Muscle layer of colon (tissue), 2 donors: ENCODE results near the gene AARS2.

Experiments
- H3K27ac ChIP-seq: one replicate; pipeline ENCODE4 v1.7.0; 2013; ENCODE audit warnings: low read depth, mild to moderate bottlenecking, low read length, moderate library complexity
- H3K27me3 ChIP-seq, 2 donors: one replicate each; pipeline ENCODE4 v1.7.0; 2013; ENCODE audit warnings: low read length in 2 of 2, mild to moderate bottlenecking in 2 of 2; ENCODE audit not compliant: insufficient read depth in 2 of 2, control insufficient read depth in 1 of 2
- H3K36me3 ChIP-seq: one replicate; pipeline ENCODE4 v1.7.0; 2013; ENCODE audit warnings: mild to moderate bottlenecking, low read length; ENCODE audit not compliant: insufficient read depth
- H3K4me1 ChIP-seq: one replicate; pipeline ENCODE4 v1.7.0; 2013; ENCODE audit warnings: mild to moderate bottlenecking, low read length; ENCODE audit not compliant: insufficient read depth
- H3K4me3 ChIP-seq, 2 donors: one replicate each; pipeline ENCODE4 v1.7.0; 2013; ENCODE audit warnings: low read length in 2 of 2, low read depth in 1 of 2, mild to moderate bottlenecking in 1 of 2, moderate library complexity in 1 of 2
- H3K9ac ChIP-seq: one replicate; pipeline ENCODE4 v1.7.0; 2013; ENCODE audit warnings: low read length
- H3K9me3 ChIP-seq: one replicate; pipeline ENCODE4 v1.7.0; 2013; ENCODE audit warnings: mild to moderate bottlenecking, low read length
- donor health status: abdominal sarcoma.
- donor health status: Adenocarcinoma of cecum.

The AARS2 gene

GRCh38 chr6:44257753-44258324 lies 55.3 kb downstream of the AARS2 start:
- peaks cover 31% of the 10 kb centered on the region for H3K36me3 ChIP-seq
- peak overlapping the region; percentile 67 for H3K9ac ChIP-seq
- no peak overlapping the region for H3K27ac ChIP-seq
- no peaks in the 10 kb centered on the region for H3K9me3 ChIP-seq
- H3K4me1 ChIP-seq: peaks cover 26% of the 10 kb centered on the region
- H3K4me3 ChIP-seq: peak overlapping the region; percentile 65 to 94
- H3K27me3 ChIP-seq: no peaks in the 10 kb centered on the region

GRCh38 chr6:44257025-44257752 lies 56.0 kb downstream of the AARS2 start, which contains the start of gene SLC35B2:
SLC35B2 (minus strand) TSS chr6:44257528; CDS start chr6:44257410, 118 bp downstream.
- peaks cover 20% of the 10 kb centered on the region for H3K4me1 ChIP-seq
- H3K9me3 ChIP-seq: no peaks in the 10 kb centered on the region
- peak within 1 kb of the TSS; percentile 83 for H3K27ac ChIP-seq
- peak within 1 kb of the TSS; percentile 81 for H3K9ac ChIP-seq
- H3K27me3 ChIP-seq: no peaks in the 10 kb centered on the region
- H3K36me3 ChIP-seq: peaks cover 35% of the 10 kb centered on the region
- H3K4me3 ChIP-seq: peak within 1 kb of the TSS; percentile 82 to 94

GRCh38 chr6:44256775-44257024 lies 56.4 kb downstream of the AARS2 start:
- Histone ChIP-seq H3K27ac (peak overlapping the region; percentile 83), H3K4me1 (peaks cover 18% of the 10 kb centered on the region), H3K9me3 (no peaks in the 10 kb centered on the region), H3K9ac (peak overlapping the region; percentile 81), H3K4me3 (peak overlapping the region; percentile 82 to 94), H3K27me3 (no peaks in the 10 kb centered on the region), H3K36me3 (peaks cover 39% of the 10 kb centered on the region)

GRCh38 chr6:44255871-44256774 lies 57.0 kb downstream of the AARS2 start:
- Histone ChIP-seq H3K4me1 (peaks cover 18% of the 10 kb centered on the region), H3K27me3 (no peaks in the 10 kb centered on the region), H3K9ac (peak overlapping the region; percentile 81), H3K9me3 (no peaks in the 10 kb centered on the region), H3K36me3 (peaks cover 45% of the 10 kb centered on the region), H3K27ac (peak overlapping the region; percentile 83), H3K4me3 (peak overlapping the region; percentile 82 to 94)

GRCh38 chr6:44255105-44255808 lies 57.9 kb downstream of the AARS2 start:
- Histone ChIP-seq H3K4me3 (no peak overlapping the region), H3K27me3 (no peaks in the 10 kb centered on the region), H3K4me1 (peaks cover 18% of the 10 kb centered on the region), H3K9me3 (no peaks in the 10 kb centered on the region), H3K36me3 (peaks cover 53% of the 10 kb centered on the region), H3K9ac (no peak overlapping the region), H3K27ac (no peak overlapping the region)

- Histone ChIP-seq H3K9me3 (no peaks in the 10 kb centered on the region), H3K4me1 (peaks cover 20% of the 10 kb centered on the region), H3K27me3 (no peaks in the 10 kb centered on the region), H3K36me3 (peaks cover 54% of the 10 kb centered on the region), H3K27ac (no peak overlapping the region), H3K4me3 (no peak overlapping the region), H3K9ac (no peak overlapping the region)
Observed at GRCh38 chr6:44254191-44255104, 58.7 kb downstream of the AARS2 start.

GRCh38 chr6:44253307-44254101 lies 59.6 kb downstream of the AARS2 start:
- Histone ChIP-seq H3K36me3 (peaks cover 63% of the 10 kb centered on the region), H3K9me3 (no peaks in the 10 kb centered on the region), H3K4me3 (no peak overlapping the region), H3K9ac (no peak overlapping the region), H3K27ac (no peak overlapping the region), H3K4me1 (peaks cover 29% of the 10 kb centered on the region), H3K27me3 (no peaks in the 10 kb centered on the region)

- no peaks in the 10 kb centered on the region for H3K9me3 ChIP-seq
- H3K36me3 ChIP-seq: peaks cover 63% of the 10 kb centered on the region
- no peak overlapping the region for H3K27ac ChIP-seq
- no peaks in the 10 kb centered on the region for H3K27me3 ChIP-seq
- no peak overlapping the region for H3K4me3 ChIP-seq
- no peak overlapping the region for H3K9ac ChIP-seq
- peaks cover 27% of the 10 kb centered on the region for H3K4me1 ChIP-seq
Observed at GRCh38 chr6:44251576-44252524, 61.3 kb downstream of the AARS2 start.

- Histone ChIP-seq H3K9ac (no peak overlapping the region), H3K4me3 (no peak overlapping the region), H3K36me3 (peaks cover 63% of the 10 kb centered on the region)
Observed at GRCh38 chr6:44250718-44251123, 62.4 kb downstream of the AARS2 start.

More at GRCh38 chr6:44250718-44251123, 62.4 kb downstream of the AARS2 start:
- H3K9me3 ChIP-seq: no peaks in the 10 kb centered on the region
- peaks cover 16% of the 10 kb centered on the region for H3K4me1 ChIP-seq
- H3K27ac ChIP-seq: no peak overlapping the region
- H3K27me3 ChIP-seq: no peaks in the 10 kb centered on the region
